ENCODE results near the gene ORC5.
A peak's percentile ranks its signal among the peaks of the same experiment; 100 is the strongest.
"Not testable (repeated sequence)": the region's sequence is repeated elsewhere in the genome, so short reads cannot be mapped to it uniquely, and the experiment has no call there.

Gene ORC5

DNA sequence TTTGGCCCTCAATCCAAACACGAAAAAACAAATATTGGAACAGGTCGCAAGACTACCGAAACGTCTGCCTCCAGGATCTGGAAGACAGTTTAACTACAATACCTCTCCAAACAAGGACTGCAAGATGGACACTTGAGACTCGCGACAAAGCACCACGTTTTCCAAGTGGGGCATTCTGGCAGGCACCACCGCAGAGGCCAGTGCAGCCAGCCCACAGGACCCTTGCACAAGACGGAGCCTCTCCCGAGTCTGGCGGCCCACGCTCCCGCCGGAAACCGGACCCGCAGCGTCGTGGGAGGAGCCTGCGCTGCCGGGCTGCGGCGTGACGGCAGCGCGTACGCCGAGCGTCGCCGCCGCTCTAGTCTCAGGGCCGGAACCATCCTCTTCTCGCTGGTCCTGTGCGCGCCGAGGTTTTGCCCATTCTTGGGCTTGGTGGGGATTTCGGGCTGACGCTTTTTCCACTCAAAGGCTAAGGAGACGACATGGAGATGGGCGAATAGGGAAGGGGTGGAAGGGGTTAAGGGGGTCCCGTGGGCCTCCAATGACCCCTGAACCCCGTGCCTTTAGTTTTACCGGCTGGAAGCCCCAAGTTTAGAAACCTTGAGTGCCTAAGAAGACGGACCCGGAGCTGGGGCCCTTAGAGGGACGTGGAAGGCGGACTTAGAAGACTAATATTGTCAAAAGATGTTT is at the start of gene ORC5:
ORC5 (minus strand) TSS at position 283 of the 690 bp plus-strand sequence; CDS start at position 174, 109 bp downstream.
- DNase-seq = peak; percentile 85

DNA sequence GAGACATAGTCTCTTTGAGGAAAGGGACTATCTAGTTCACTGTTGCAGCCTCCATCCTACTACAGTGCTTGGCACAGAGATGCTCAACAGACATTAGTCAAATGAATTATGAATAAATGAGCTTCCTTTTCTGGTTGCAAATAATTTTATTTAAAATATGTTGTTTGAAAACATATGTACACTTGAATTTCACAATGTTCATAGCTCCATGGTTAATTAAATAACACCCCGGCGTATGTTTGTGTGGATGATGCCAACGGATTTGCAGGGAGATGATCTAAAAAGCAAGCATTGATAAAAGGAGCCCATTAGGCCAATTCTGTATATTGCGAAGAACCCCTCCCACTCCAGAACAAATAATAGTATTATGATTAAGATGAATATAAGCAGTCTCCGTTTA is 47.8 kb upstream of the ORC5 start:
- no peak for DNase-seq

DNA sequence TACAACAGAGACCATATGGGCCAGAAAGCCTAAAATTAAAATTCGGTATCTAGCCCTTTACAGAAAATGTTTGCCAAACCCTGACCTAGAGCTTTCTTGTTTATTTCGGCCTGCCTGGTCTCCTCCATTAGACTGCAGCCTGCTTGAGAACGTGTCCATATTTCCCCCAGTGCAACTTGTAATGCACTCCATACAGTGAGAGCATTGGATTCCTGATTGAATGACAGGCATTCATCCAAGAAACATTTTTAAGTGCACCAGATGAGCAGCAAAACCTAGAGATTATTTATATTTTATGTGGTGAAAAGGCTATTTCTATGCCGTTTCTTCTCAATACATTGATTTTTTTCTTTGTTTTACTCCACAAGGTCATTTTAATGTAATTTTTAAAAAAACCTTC is 47.4 kb upstream of the ORC5 start:
- no peak for DNase-seq

DNA sequence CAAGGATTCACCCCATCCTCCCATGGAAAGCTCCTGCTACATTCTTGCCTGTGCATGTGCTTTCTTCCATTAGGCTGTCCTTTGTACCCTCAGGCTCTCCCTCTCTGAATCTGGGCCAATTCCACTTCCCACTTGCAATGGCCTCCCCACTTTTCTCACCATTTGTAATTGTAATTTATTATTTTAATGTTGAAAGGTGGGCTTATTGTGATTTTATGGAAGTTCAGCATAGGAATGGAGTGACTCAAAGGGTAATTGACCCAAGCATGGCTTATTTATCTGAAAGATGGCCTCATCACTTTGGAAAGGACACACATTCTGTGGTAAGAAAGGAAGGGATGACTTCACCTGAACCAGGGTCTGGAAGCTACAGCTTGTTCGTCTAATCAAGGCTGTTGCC is 46.9 kb upstream of the ORC5 start:
- no peak for DNase-seq

DNA sequence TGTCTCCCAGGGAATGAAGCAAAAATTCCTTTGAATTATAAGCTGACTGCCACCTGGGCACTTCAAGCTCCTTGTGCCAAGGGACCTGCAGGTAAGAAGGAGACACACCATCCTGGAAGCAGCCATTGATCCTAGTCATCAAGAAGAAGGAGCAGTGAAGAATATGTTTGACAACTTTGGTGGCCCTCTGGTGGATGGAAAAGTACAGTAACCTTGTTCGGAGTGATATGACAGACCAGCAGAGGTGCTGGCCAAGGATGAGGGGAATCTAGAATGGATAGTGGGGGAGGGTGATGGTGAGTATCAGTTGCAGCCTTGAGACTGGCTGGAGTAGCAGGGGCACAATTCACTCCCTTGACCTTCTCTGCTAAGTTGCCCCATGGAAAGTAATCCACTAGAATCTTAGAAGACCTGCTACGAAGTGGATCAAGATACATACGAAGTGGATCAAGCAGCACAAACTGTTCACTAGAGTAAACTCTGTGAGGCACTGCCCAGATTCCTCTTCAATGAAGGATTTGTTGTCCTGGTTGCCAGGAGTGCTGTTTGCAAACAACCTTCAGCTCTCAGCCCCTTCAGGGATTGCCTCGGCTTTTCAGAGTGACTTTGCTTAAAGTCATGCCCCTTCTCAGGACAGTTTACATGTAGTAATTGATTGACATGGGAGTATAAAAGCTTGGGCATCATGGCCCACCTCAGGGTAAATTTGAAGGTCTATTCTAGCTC is 44.8 kb upstream of the ORC5 start:
- DNase-seq = no peak

DNA sequence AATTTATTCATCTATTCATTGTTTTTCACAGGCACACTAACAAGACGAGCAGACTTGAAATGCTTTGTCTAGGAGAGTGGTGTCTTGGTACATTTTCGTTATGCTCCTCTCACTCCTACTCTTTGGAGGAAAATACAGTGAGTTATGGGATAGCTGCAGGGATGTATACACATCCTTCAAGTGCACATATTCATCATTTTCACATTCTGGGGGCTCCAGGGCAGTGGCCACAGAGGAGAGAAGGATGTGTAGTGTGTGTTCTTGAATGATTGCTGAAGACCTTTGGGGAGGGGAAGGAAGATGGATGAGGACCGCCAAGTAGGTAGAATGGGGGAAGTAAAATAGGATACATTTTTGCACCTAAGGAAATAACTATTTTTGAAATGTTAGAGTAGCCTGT is 34.8 kb upstream of the ORC5 start:
- DNase-seq = no peak

DNA sequence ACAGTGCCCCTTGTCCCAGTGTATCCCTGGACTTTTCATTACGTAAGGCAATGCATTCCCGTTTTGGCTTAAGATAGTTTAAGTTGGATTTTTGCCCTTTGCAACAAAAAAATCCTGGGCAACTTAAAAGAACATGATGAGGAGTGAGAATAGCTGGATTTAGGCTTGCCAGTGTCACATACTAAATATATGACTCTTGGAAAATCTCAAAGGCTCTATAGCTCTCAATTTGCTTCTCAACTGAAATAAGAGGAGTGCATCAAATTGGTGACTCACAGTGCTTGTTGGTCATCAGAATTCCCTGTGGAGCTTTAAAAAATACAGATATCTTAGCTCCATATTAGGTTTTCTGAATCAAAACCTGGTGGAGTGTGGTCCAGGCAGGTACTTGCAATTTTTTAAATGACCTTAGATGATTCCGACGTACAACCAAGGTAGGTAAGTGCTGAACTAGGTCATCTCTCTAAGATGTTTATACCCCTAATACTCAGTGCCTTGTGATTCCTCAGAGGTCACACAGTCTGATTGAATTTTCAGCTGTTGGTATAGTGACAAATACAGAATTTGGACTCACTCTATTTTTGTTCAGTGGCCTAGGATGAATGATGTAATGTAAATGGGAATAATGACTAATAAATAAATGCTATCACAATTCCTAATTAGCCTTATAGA is 33.9 kb upstream of the ORC5 start:
- no peak for DNase-seq

DNA sequence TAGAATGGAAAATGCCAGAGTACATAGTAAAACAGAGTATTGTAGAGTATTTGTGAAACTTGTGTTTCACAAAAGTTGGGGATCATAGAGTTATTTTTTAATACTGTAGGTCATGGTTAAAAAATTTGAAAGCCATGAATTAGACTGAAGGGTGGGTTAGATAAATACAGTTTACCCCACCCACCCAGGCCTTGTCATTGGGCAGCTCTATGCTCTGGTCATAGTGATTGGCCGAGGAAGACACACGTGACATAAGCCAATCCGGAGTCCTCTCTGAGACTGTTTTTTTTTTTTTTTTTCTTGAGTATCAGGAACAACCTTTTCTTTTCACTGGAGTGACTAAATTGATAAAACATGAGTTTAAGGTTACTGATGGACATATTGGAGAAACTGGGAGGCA is 33.3 kb upstream of the ORC5 start:
- DNase-seq = no peak

DNA sequence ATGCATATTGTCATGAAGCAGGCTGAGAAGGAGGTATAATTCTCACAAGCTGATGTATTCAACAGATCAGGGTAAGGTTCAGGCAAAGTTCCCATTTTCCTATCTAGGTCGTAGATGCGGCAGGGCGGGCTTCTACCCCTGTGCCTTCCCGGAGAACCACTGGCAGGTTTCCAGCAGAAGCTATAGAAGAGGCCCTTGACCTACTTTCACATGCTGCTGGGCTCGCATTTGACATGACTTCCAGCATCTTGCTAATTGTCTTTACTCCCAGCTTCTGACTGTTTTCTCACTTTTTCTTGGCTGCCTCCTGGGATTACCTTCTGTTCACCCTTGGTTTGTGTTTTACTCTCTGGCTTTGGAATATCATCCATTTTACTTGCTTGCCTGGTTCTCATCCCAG is 32.6 kb upstream of the ORC5 start:
- peak; percentile 66 for DNase-seq

DNA sequence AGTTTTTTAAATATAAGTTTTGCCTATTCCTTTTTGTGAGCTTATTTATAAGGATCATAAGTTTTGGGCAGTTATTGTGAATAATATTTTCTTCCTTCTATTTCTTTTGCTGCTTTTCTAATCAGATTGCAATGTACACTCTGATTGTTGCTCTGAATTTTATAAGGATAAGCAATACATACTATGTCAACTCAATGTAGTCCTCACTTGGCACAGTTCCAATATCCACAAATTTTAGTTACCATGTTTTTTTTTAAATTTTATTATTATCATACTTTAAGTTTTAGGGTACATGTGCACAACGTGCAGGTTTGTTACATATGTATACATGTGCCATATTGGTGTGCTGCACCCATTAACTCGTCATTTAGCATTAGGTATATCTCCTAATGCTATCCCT is 27.2 kb upstream of the ORC5 start:
- DNase-seq = not testable (repeated sequence)

DNA sequence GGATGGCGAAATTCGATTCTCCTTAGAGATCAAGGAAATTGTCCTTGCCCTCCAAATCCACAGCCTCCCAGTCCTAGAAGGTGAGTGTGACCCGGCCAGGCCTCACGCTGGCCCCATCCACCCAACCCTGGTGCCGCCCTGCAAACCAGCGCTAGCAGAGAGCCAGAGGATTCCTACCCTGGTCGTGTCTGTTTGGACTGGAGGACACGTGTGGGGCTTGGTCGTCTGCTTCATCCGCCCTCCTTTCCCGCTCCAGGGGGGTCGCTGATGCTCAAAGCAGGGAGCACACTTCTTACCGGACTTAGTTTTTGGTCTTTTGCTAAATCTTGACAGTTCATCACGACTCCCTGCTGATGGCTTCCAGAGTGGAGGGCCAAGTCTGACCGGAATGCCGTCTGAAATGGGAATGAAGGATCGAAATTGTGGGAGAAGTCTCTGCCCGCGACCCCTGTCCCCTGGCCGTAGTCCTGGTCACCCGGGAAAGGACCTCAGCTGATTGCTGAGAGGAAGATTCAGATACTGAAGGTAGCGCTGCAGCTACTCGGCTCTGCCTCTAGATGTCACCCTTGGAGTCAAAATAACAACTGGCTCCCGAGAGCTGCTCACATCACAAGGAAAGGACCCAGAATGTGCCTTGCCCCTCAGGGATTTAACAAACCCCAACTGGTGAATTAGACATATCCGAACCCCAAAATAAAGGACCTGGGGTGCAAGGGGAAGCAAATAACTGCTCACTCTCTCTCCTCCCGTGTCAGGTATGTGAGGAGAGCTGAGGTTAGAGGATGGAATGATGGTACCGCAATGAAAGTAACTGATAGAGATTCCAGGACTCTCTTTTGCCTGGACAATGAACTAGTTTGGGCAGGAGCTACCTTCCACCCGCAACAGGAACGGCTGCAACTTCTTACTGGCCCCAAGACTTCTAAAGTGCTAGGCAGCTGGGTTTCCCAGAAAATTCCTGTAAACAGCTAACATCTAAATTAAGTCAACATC is 23.5 kb upstream of the ORC5 start:
- peak; percentile 64 for DNase-seq

DNA sequence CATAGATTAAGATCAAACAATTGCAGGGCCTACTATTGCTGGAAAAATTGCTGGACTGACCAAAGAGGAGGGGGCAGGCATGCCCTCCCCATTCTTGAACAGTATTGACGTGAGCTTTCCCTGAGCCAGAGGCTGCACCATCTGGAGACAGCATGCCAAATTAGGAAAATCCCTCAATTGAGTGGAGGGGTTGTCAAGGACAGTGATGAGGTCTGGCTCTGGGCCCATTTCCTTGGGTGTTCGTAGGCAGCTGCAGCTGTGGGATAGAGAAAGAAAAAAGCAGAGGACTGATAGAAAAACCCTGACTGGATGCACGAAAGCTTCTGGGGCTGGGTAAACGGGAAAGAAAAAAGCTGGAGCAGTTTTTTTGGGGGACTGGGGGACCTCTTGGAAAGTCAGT is 22.8 kb upstream of the ORC5 start:
- peak; percentile 62 for DNase-seq

DNA sequence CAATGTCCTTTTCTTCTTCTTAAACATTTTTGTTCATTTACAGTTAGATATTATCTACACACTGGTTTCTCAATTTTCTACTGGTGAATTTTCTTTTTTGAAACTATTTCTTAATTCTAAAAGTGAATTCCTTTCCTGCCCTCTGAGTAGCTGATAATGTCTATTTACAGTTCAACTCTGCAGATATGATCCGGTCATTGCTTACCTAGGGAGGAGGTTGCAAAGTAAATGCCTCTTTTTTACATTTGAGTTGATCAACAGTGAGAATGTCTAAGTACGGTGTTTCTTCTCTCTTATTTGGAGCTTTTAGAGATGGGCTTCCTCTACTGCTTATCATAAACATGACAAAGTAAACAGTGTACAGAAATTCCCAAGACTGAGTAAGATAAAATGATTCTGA is 20.6 kb upstream of the ORC5 start:
- DNase-seq = no peak

DNA sequence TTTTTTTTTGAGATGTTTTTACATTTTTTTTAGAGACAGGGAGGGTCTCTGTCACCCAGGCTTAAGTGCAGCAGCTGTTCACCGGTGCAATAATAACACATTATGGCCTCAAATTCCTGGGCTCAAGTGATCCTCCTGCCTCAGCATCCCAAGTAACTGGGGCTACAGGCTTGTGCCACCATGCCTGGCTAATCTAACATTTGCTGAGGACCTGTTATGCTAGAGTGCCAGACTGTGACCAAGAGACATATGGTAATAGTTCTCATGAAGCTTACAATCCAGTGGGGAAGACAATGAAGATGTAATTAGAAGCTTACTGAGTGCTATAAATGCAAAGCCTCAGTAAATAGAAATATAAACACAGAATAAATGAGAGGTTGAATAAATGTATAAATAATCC is 17.6 kb upstream of the ORC5 start:
- no peak for DNase-seq

DNA sequence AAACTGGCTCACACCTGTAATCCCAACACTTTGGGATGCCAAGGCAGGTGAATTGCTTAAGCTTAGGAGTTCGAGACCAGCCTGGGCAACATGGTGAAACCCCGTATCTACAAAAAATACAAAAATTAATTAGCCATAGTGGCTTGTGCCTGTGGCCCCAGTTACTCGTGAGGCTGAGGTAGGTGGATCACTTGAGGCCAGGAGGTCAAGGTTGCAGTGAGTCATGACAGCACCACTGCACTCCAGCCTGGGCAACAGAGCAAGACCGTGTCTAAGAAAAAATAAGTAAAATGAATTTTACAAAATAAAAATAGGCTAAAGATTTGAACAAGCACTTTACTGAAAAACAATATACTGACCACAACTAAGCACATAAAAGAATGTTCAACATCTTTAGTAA is 9.8 kb upstream of the ORC5 start:
- no peak for DNase-seq

DNA sequence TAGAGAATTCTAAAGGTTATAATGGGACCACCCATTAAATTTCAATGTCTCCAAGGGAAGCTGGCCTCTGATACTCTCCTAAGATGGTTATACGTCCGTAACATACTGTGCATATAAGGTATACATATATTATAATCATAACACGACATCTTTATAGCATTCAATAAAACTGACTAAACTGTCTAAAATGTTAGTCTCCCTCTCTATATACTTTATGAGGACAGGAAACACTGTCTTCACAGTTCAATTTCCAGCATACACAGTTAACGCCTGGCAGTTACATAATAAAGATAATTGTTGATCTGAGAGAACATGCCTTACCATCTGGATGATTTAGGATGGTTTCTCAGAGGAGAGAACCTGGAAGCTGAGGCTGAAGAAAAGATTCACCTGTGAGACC is 1.2 kb upstream of the ORC5 start:
- DNase-seq = no peak

DNA sequence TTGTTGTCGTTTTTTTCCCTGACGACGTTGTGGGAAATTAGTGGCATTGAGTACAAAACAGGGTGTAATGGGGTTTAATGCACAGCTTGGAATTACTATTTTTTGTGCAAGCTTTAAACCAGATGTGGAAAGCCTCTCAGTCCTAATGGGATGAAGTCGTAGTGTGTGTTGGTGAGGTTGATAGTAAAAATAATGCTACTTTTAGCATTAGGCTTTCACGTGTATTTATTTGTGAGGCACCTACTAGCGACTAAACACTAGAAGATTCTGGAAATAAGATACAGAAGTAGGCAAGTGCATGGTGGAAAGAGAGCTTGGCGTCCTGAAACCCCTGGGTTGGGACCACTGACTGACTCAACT is 588 bp upstream of the ORC5 start:
- DNase-seq = no peak

DNA sequence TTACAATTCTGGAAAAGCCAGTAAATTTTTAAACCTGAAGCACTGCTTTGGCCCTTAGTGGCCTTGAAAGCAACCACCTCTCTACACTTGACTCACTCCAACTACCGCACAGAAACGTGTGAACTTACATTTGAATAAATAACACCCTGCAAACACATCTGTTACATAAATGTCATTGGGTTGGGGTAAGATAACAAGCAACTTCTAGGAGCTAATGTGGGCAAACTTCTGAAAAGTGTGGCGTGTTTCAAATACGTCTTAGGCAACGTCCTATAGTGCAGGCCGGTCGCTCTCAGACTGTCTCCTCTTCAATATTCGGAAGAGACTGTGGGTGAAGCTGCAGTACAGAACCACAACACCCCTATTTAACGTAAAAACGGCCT is 474 bp downstream of the ORC5 start:
- DNase-seq = no peak

DNA sequence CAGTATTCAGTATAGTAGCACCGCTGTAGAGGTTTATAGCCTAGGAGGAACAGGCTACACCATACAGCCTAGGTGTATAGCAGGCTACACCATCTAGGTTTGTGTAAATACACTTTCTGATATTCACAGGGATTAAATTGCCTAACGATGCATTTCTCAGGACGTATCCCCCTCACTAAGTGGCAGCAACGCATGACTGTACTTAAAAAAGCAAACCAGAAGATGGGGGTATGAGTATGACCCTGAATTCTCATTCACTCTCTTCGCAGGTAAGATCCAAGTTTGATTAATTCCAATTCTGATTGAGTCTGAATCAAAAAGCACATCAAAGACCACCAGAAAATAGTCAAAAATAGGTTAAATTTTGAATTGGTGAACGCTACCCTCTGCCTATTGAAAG is 972 bp downstream of the ORC5 start:
- peak; percentile 3 for DNase-seq

DNA sequence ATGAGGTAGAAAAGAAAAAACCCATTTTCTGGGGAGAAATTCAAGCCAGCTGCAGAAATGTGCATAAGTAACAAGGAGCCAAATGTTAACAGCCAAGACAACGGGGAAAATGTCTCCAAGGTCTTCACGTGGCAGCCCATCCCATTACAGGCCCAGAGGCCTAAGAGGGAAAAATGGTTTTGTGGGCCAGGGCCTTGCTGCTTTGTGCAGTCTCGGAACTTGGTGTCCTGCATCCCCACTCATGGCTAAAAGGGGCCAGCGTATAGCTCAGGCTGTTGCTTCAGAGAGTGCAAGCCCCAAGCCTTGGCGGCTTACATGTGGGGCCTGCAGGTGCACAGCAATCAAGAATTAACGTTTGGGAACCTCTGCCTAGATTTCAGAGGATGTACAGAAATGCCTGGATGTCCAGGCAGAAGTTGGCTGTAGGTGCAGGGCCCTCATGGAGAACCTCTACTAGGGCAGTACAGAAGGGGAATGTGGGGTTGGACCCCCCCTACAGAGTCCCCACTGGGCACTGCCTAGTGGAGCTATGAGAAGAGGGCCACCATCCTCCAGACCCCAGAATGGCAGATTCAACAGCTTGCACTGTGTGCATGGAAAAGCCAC is 9.0 kb downstream of the ORC5 start:
- no peak for DNase-seq

DNA sequence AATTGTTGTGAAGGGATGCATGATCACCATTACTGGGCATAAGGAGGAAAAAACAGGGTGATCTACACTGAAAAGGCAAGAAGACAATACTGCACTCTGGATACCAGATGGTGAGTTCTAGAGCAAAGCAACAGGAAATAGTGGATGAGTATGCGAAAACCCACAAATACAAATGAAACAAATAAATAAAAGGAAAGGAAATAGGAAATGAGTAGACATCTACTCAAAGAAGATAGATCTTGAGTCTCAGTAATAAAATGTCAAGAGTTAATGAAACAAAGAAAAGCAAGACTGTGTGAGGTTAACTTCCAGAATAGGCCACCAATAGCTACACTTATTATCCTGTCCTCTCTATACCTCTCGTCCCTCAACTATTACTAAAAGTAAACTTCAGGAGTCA is 11.7 kb downstream of the ORC5 start:
- DNase-seq = no peak

DNA sequence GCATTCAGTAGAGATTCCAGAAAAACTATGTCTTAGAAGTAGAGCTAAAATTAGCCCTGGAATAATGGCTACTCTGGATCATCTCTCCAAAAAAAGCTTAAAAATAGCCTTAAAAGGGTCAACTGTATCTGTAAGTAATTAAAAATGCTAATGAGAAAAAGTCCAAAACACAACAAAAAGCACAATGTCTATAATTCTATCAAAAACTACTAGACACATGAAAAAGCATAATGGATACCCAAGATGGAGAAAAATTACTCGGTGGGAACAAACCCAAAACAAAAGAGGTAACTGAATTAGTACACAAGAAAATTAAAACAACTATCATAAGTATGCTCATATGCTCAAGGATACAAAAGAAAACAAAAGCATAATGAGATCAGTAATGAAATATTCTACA is 15.4 kb downstream of the ORC5 start:
- no peak for DNase-seq

DNA sequence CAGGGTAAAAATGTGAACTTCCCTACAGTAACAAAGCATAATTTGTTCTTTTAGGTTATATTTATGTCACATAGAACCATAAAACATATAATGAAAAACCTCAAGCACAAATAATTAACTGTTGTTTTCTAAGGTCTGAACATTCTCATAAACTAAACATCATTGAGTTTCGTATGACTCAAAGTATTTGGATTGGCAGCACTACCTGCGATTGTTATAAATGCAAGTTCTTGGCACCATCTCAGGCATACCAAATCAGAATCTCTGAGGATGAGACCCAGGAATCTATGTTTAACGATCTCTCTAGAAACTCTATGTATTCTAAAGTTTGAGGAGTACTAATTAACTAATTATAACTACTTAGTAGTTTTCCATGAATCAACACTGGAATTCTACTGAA is 22.5 kb downstream of the ORC5 start:
- DNase-seq = no peak
